Mesenchymal stem cell (in vitro differentiated cells and primary cell): ENCODE results near the gene FRMPD4.
A peak's percentile ranks its signal among the peaks of the same experiment; 100 is the strongest.

Source experiments
- DNase-seq: peaks from one replicate; pipeline ENCODE4 v3.0.0-alpha.2; 2013
- H2AFZ ChIP-seq: one replicate; pipeline ENCODE4 v1.6.1; 2013; ENCODE audit warnings: low read depth, mild to moderate bottlenecking, control low read depth, inconsistent platforms, low read length, moderate library complexity
- H2AK5ac ChIP-seq: 2 replicates; pipeline ENCODE4 v1.6.1; 2013; ENCODE audit warnings: low read length, moderate library complexity, mild to moderate bottlenecking, inconsistent platforms; ENCODE audit not compliant: severe bottlenecking
- H2BK120ac ChIP-seq: one replicate; pipeline ENCODE4 v1.6.1; 2013; ENCODE audit warnings: low read depth, mild to moderate bottlenecking, inconsistent platforms, low read length, moderate library complexity
- H2BK12ac ChIP-seq, 2 experiments: one replicate each; pipeline ENCODE4 v1.6.1; 2013; ENCODE audit warnings: inconsistent platforms in 2 of 2, low read length in 2 of 2, mild to moderate bottlenecking in 2 of 2, moderate library complexity in 2 of 2, control low read depth in 1 of 2
- H2BK15ac ChIP-seq: one replicate; pipeline ENCODE4 v1.6.1; 2013; ENCODE audit warnings: mild to moderate bottlenecking, low read depth, inconsistent platforms; ENCODE audit not compliant: poor library complexity, severe bottlenecking
- H2BK5ac ChIP-seq: 2 replicates; pipeline ENCODE4 v1.6.1; 2013; ENCODE audit warnings: low read depth, mild to moderate bottlenecking, low read length, control low read depth, inconsistent platforms; ENCODE audit not compliant: poor library complexity, severe bottlenecking
- H3K14ac ChIP-seq, 2 experiments: one replicate each; pipeline ENCODE4 v1.6.1; 2013; ENCODE audit warnings: inconsistent platforms in 2 of 2, low read length in 2 of 2, control low read depth in 1 of 2, mild to moderate bottlenecking in 1 of 2, moderate library complexity in 1 of 2
- H3K18ac ChIP-seq, 2 experiments: one replicate each; pipeline ENCODE4 v1.6.1; 2013; ENCODE audit warnings: inconsistent platforms in 2 of 2, low read length in 2 of 2, control low read depth in 1 of 2, low read depth in 1 of 2, mild to moderate bottlenecking in 1 of 2
- H3K23ac ChIP-seq, 2 experiments: one replicate each; pipeline ENCODE4 v1.6.1; 2013; ENCODE audit warnings: inconsistent platforms in 2 of 2, low read length in 2 of 2, mild to moderate bottlenecking in 2 of 2, moderate library complexity in 2 of 2, control low read depth in 1 of 2
- H3K27ac ChIP-seq: 2 replicates; pipeline ENCODE4 v1.5.1; 2013; ENCODE audit warnings: mild to moderate bottlenecking, moderate library complexity, low read length, control low read depth, inconsistent platforms; ENCODE audit not compliant: poor library complexity, severe bottlenecking
- H3K27me3 ChIP-seq, 2 experiments: 2 replicates each; pipeline versions ENCODE4 v1.6.1 to v1.7.0; 2013; ENCODE audit warnings: low read length in 2 of 2, mild to moderate bottlenecking in 2 of 2, moderate library complexity in 2 of 2, control low read depth in 1 of 2, inconsistent platforms in 1 of 2; ENCODE audit not compliant: control insufficient read depth in 1 of 2, insufficient read depth in 1 of 2
- H3K36me3 ChIP-seq, 2 experiments: 2 replicates each; pipeline versions ENCODE4 v1.6.1 to v1.7.0; 2013; ENCODE audit warnings: low read length in 2 of 2, control low read depth in 1 of 2, inconsistent platforms in 1 of 2, low read depth in 1 of 2, mild to moderate bottlenecking in 1 of 2; ENCODE audit not compliant: insufficient read depth in 2 of 2, control insufficient read depth in 1 of 2
- H3K4ac ChIP-seq, 2 experiments: one replicate each; pipeline ENCODE4 v1.6.1; 2013; ENCODE audit warnings: inconsistent platforms in 2 of 2, low read length in 2 of 2, mild to moderate bottlenecking in 2 of 2, moderate library complexity in 2 of 2, control low read depth in 1 of 2, low read depth in 1 of 2
- H3K4me1 ChIP-seq: 2 replicates; pipeline ENCODE4 v1.6.1; 2013; ENCODE audit warnings: low read depth, low read length, control low read depth; ENCODE audit not compliant: control insufficient read depth, insufficient read depth
- H3K4me2 ChIP-seq: 2 replicates; pipeline ENCODE4 v1.6.1; 2013; ENCODE audit warnings: low read length, mild to moderate bottlenecking, inconsistent platforms; ENCODE audit not compliant: poor library complexity, severe bottlenecking
- H3K4me3 ChIP-seq, 2 experiments: 2 replicates each; pipeline versions ENCODE4 v1.5.1 to v1.7.0; 2013; ENCODE audit warnings: low read length in 2 of 2, mild to moderate bottlenecking in 2 of 2, control low read depth in 1 of 2, low read depth in 1 of 2; ENCODE audit not compliant: insufficient read depth in 1 of 2
- H3K79me1 ChIP-seq: replicated peaks from 2 replicates; pipeline ENCODE4 v1.6.1; 2013; ENCODE audit warnings: mild to moderate bottlenecking, control low read depth, low read length, inconsistent platforms; ENCODE audit not compliant: poor library complexity, severe bottlenecking
- H3K9ac ChIP-seq: 2 replicates; pipeline ENCODE4 v1.7.0; 2013; ENCODE audit warnings: mild to moderate bottlenecking, low read length, moderate library complexity
- H3K9me3 ChIP-seq: 2 replicates; pipeline ENCODE4 v1.7.0; 2013; ENCODE audit warnings: mild to moderate bottlenecking, low read length; ENCODE audit not compliant: control insufficient read depth
- H4K8ac ChIP-seq: one replicate; pipeline ENCODE4 v1.6.1; 2013; ENCODE audit warnings: inconsistent platforms, mild to moderate bottlenecking, low read length, moderate library complexity
- H4K91ac ChIP-seq: one replicate; pipeline ENCODE4 v1.6.1; 2013; ENCODE audit warnings: mild to moderate bottlenecking, low read length, inconsistent platforms
- WGBS: methylation state at CpG from one replicate; pipeline ENCODE4 v1.1.7; 2013; ENCODE audit warnings: mixed read lengths; 5-methylcytosine and 5-hydroxymethylcytosine counted together

The FRMPD4 gene

DNA sequence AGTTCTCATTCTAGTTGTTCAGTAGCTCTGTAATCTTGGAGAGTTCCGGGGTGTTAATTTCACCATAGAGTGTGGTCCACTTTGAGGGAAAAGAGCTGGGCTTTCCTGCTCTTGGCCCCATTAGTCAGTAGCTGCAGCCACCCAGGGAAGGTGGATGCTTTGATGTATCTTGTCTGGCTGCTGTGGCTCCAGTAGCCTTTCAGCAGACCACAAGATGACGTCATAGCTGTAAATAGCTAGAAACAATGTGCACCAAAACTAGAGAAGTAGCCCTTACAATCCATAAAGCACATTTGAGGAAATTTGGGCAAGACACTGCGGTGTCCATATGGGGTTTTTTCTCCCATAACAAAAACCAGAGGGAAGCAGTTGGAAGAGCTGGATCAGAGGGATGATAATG, 620.0 kb downstream of the FRMPD4 start:
- 93% methylated on average over 2 of the region's 3 CpGs for WGBS
- H3K27me3 ChIP-seq, result peaks cover 0 to 3% of the 10 kb centered on the region in 2 experiments
- no peak overlapping the region for H3K27ac ChIP-seq
- H3K36me3 ChIP-seq, result no peaks in the 10 kb centered on the region
- H2AK5ac ChIP-seq, result no peak overlapping the region
- H3K9me3 ChIP-seq, result peaks cover 3% of the 10 kb centered on the region
- no peak overlapping the region for H4K91ac ChIP-seq
- H4K8ac ChIP-seq, result no peak overlapping the region
- no peak for DNase-seq
- no peak overlapping the region for H3K14ac ChIP-seq
- no peak overlapping the region for H3K4me3 ChIP-seq
- no peak overlapping the region for H3K4me2 ChIP-seq
- no peak overlapping the region for H2AFZ ChIP-seq
- H2BK120ac ChIP-seq, result no peak overlapping the region
- no peaks in the 10 kb centered on the region for H3K4me1 ChIP-seq
- H2BK12ac ChIP-seq, result no peak overlapping the region
- no peak overlapping the region for H2BK5ac ChIP-seq
- no peaks in the 10 kb centered on the region for H3K79me1 ChIP-seq
- H3K23ac ChIP-seq, result no peak overlapping the region
- H3K9ac ChIP-seq, result no peak overlapping the region
- no peak overlapping the region for H3K4ac ChIP-seq
- no peak overlapping the region for H2BK15ac ChIP-seq
- H3K18ac ChIP-seq, result no peak overlapping the region

GRCh38 chrX:12767856-12768255, 629.6 kb downstream of the FRMPD4 start:
- no CpG with 5 or more reads among the region's 2 CpGs for whole genome bisulfite sequencing

DNA sequence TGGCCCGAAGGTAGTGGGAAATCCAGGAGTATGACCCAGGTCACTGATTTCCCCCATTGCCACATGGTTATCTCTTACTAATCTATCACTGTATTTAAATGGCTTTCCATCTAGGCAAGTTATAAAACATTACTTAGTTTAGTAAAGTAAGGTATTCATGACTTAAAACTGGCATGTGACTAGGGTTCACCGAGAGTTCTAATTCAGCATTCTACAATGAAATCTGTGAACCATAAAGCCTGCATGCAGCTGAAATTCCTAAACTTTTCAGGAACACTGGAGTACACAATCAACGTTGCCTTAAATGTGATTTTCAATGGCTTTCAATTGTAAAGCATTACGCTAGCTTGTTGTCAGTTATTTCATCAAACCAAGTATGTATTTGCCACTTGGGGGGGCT, 630.2 kb downstream of the FRMPD4 start:
- no peak overlapping the region for H2AFZ ChIP-seq
- no peak overlapping the region for H2BK5ac ChIP-seq
- H4K91ac ChIP-seq, result no peak overlapping the region
- H3K14ac ChIP-seq, result no peak overlapping the region
- no peak overlapping the region for H3K27ac ChIP-seq
- peaks cover 0 to 1% of the 10 kb centered on the region in 2 experiments for H3K27me3 ChIP-seq
- H3K79me1 ChIP-seq, result no peaks in the 10 kb centered on the region
- H3K23ac ChIP-seq, result no peak overlapping the region
- no peaks in the 10 kb centered on the region for H3K9me3 ChIP-seq
- H3K36me3 ChIP-seq, result no peaks in the 10 kb centered on the region
- no peak overlapping the region for H3K18ac ChIP-seq
- no peak overlapping the region for H2AK5ac ChIP-seq
- no peak overlapping the region for H3K4me2 ChIP-seq
- H3K4ac ChIP-seq, result no peak overlapping the region
- H3K4me1 ChIP-seq, result peaks cover 2% of the 10 kb centered on the region
- no peak overlapping the region for H3K4me3 ChIP-seq
- H4K8ac ChIP-seq, result no peak overlapping the region
- H2BK120ac ChIP-seq, result no peak overlapping the region
- H2BK15ac ChIP-seq, result no peak overlapping the region
- no peak overlapping the region for H2BK12ac ChIP-seq
- no peak overlapping the region for H3K9ac ChIP-seq
- 91% methylated on average over 3 of the region's 4 CpGs for WGBS
- DNase-seq, result no peak

More at GRCh38 chrX:12767856-12768255, 629.6 kb downstream of the FRMPD4 start:
- Histone ChIP-seq H3K36me3 (no peaks in the 10 kb centered on the region), H3K14ac (no peak overlapping the region), H4K91ac (no peak overlapping the region), H2AK5ac (no peak overlapping the region), H3K9ac (no peak overlapping the region), H3K4me2 (no peak overlapping the region), H2BK12ac (no peak overlapping the region), H3K27ac (no peak overlapping the region), H3K4me1 (peaks cover 2% of the 10 kb centered on the region), H3K9me3 (no peaks in the 10 kb centered on the region), H4K8ac (no peak overlapping the region), H2AFZ (no peak overlapping the region), H2BK5ac (no peak overlapping the region), H3K4ac (no peak overlapping the region), H2BK120ac (no peak overlapping the region), H2BK15ac (no peak overlapping the region), H3K18ac (no peak overlapping the region), H3K4me3 (no peak overlapping the region), H3K79me1 (no peaks in the 10 kb centered on the region), H3K27me3 (peaks cover 0 to 2% of the 10 kb centered on the region in 2 experiments), H3K23ac (no peak overlapping the region)
- no peak for DNase-seq

- Histone ChIP-seq H3K9me3 (no peaks in the 10 kb centered on the region), H3K23ac (no peak overlapping the region), H2AFZ (no peak overlapping the region), H3K18ac (no peak overlapping the region), H3K14ac (no peak overlapping the region), H2BK15ac (no peak overlapping the region), H2BK120ac (no peak overlapping the region), H2BK5ac (no peak overlapping the region), H3K4me2 (no peak overlapping the region), H4K8ac (no peak overlapping the region), H3K4ac (no peak overlapping the region), H4K91ac (no peak overlapping the region), H3K36me3 (no peaks in the 10 kb centered on the region), H3K4me1 (peaks cover 2% of the 10 kb centered on the region), H2BK12ac (no peak overlapping the region), H3K27ac (no peak overlapping the region), H3K9ac (no peak overlapping the region), H2AK5ac (no peak overlapping the region), H3K79me1 (no peaks in the 10 kb centered on the region), H3K4me3 (no peak overlapping the region), H3K27me3 (peaks cover 0 to 7% of the 10 kb centered on the region in 2 experiments)
- DNase-seq, result peak; percentile 14
- no CpG with 5 or more reads among the region's 5 CpGs for WGBS
Measured at GRCh38 chrX:12770440-12770839, 632.2 kb downstream of the FRMPD4 start.
